ENCODE results near the gene LRP1B.

DNA sequence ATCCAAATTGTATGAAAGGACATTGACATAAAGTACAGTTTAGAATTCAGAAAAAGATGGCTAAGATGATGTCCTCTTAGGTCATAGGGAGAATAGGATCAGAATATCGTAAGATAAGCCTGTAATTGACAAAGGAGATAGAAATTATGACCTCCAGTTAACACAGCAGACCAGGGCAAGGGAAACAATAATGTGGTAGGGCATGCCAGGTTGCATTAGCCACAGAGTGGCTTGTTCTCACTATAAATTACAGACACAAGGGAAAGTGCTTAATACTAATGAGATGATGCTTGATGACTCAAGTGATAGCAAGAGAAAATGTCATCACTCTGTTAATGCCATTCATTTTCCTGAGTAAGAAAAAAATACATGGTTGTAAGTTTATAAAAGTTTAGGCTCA is 48.9 kb upstream of the LRP1B start:
- no peak for TF ChIP-seq POLR2A (IDR thresholded peaks at IDR 0.05)
- TF ChIP-seq, protein P1, sequence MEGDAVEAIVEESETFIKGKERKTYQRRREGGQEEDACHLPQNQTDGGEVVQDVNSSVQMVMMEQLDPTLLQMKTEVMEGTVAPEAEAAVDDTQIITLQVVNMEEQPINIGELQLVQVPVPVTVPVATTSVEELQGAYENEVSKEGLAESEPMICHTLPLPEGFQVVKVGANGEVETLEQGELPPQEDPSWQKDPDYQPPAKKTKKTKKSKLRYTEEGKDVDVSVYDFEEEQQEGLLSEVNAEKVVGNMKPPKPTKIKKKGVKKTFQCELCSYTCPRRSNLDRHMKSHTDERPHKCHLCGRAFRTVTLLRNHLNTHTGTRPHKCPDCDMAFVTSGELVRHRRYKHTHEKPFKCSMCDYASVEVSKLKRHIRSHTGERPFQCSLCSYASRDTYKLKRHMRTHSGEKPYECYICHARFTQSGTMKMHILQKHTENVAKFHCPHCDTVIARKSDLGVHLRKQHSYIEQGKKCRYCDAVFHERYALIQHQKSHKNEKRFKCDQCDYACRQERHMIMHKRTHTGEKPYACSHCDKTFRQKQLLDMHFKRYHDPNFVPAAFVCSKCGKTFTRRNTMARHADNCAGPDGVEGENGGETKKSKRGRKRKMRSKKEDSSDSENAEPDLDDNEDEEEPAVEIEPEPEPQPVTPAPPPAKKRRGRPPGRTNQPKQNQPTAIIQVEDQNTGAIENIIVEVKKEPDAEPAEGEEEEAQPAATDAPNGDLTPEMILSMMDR (IDR thresholded peaks at IDR 0.05), result no peak

Data from Peyer's patch (tissue), 4 donors.